ENCODE measurements around the gene XPO5. TPM values are rescaled to one million over a fixed set of nuclear protein-coding genes. Genes with fewer than 3 reads are reported as not detected.

Gene XPO5
- total and polyA plus RNA-seq, 9 of the 15 experiments (the other 6 are each of a cell fraction or from before 2014, with no cell fraction given): 36.0 to 170 (median 99.1) TPM

- TF ChIP-seq ZBTB12 (CRISPR knock-in tag; IDR thresholded peaks at IDR 0.05) (peak; percentile 67; the same call in 1 of the 2 replicates), RBM15 (IDR thresholded peaks at IDR 0.05; ENCODE audit: insufficient read depth, low read length) (no peak), CUX1 (CRISPR knock-in tag; IDR thresholded peaks at IDR 0.05) (no peak), TAF15 (IDR thresholded peaks at IDR 0.05; ENCODE audit: low read depth, low read length) (no peak), SNAPC5 (CRISPR knock-in tag; IDR thresholded peaks at IDR 0.05) (no peak), GTF2E2 (tag; IDR thresholded peaks at IDR 0.05) (no peak), ZFP30 (CRISPR knock-in tag; IDR thresholded peaks at IDR 0.05; ENCODE audit: borderline replicate concordance) (no peak), PHF21A (IDR thresholded peaks at IDR 0.05; ENCODE audit: borderline replicate concordance, low read depth) (no peak), HES1 (IDR thresholded peaks at IDR 0.05; ENCODE audit: low read depth) (no peak), KLF1 (tag; IDR thresholded peaks at IDR 0.05) (0 out of 2 replicates have a peak, but pooled peaks have one; percentile 49), TEAD4 (IDR thresholded peaks at IDR 0.05; ENCODE audit: low read length) (0 out of 2 replicates have a peak, but pooled peaks have one; percentile 4), TEAD4 (CRISPR knock-in tag; IDR thresholded peaks at IDR 0.05; ENCODE audit: borderline replicate concordance) (no peak), KDM2B (CRISPR knock-in tag; IDR thresholded peaks at IDR 0.05) (peak; percentile 16; the same call in 1 of the 2 replicates), BRD9 (IDR thresholded peaks at IDR 0.05; ENCODE audit: low read depth, partially characterized antibody) (no peak), ZNF253 (CRISPR knock-in tag; conservative IDR thresholded peaks at IDR 0.05) (no peak), HMG20A (CRISPR knock-in tag; conservative IDR thresholded peaks at IDR 0.05) (no peak)
Observed at GRCh38 chr6:43509984-43510826, 65.6 kb downstream of the XPO5 start, which contains the start of gene LRRC73 (continued).
